Ureter (tissue), 1 donor: ENCODE results near the gene TACR2. TPM values are rescaled to one million over a fixed set of nuclear protein-coding genes. Genes with fewer than 3 reads are reported as not detected.

ENCODE experiments used
- DNase-seq: peaks from one replicate; pipeline ENCODE4 v3.0.0-alpha.2; 2020; ENCODE audit warnings: low spot score
- total RNA-seq: library from RNA; stranded (reverse); gene quantifications from one replicate; pipeline ENCODE4 v1.2.4, GENCODE V29; 2023
- donor health status: DM: yes; HTN: yes; CAD: no.

TACR2 gene
- total RNA-seq = 5.6 TPM

- peak; percentile 72 for DNase-seq
Observed at GRCh38 chr10:69416695-69417094, at the start of gene TACR2. Gene TACR2, minus strand, starts transcription at chr10:69416918. Its CDS starts 595 bp downstream, at chr10:69416323.

GRCh38 chr10:69466158-69466490, 49.4 kb upstream of the TACR2 start:
- DNase-seq = no peak

- DNase-seq = no peak
Observed at GRCh38 chr10:69465457-69466157, 48.9 kb upstream of the TACR2 start.

- no peak for DNase-seq
Observed at GRCh38 chr10:69464801-69465401, 48.2 kb upstream of the TACR2 start.

GRCh38 chr10:69464401-69464800, 47.7 kb upstream of the TACR2 start:
- no peak for DNase-seq

GRCh38 chr10:69463886-69464285, 47.2 kb upstream of the TACR2 start:
- no peak for DNase-seq

- DNase-seq = no peak
Observed at GRCh38 chr10:69461243-69462025, 44.7 kb upstream of the TACR2 start.

GRCh38 chr10:69460576-69461242, 44.0 kb upstream of the TACR2 start:
- DNase-seq = no peak

- DNase-seq = no peak
Observed at GRCh38 chr10:69459893-69460575, 43.3 kb upstream of the TACR2 start.

- DNase-seq = no peak
Observed at GRCh38 chr10:69459101-69459790, 42.5 kb upstream of the TACR2 start.

- peak; percentile 81 for DNase-seq
Observed at GRCh38 chr10:69458430-69459100, 41.8 kb upstream of the TACR2 start.

- DNase-seq = no peak
Observed at GRCh38 chr10:69457771-69458237, 41.1 kb upstream of the TACR2 start.

- no peak for DNase-seq
Observed at GRCh38 chr10:69456880-69457693, 40.4 kb upstream of the TACR2 start.

GRCh38 chr10:69455006-69455763, 38.5 kb upstream of the TACR2 start:
- no peak for DNase-seq

GRCh38 chr10:69453795-69454194, 37.1 kb upstream of the TACR2 start:
- no peak for DNase-seq

- no peak for DNase-seq
Observed at GRCh38 chr10:69452676-69453415, 36.1 kb upstream of the TACR2 start.

GRCh38 chr10:69451784-69452251, 35.1 kb upstream of the TACR2 start:
- peak; percentile 63 for DNase-seq

GRCh38 chr10:69451209-69451783, 34.6 kb upstream of the TACR2 start, which contains the start of gene TSPAN15:
Gene TSPAN15, plus strand, starts transcription at chr10:69451465. Its CDS starts 130 bp downstream, at chr10:69451595.
- DNase-seq = peak; percentile 91
